KG1 (cell line): Measurements from ENCODE around the gene PRODH2.

Source experiments
- DNase-seq: peaks from one replicate; lab custom pipeline; 2025; lab: John Stamatoyannopoulos, UW

Gene PRODH2

GRCh38 chr19:35812220-35813042, at the start of gene PRODH2:
Gene PRODH2, minus strand, starts transcription at chr19:35812845. Its CDS starts 40 bp downstream, at chr19:35812805.
- no peak for DNase-seq

GRCh38 chr19:35861640-35862160, 49.1 kb upstream of the PRODH2 start:
- DNase-seq, result no peak

GRCh38 chr19:35860818-35861639, 48.4 kb upstream of the PRODH2 start:
- DNase-seq, result no peak

- no peak for DNase-seq
Observed at GRCh38 chr19:35860436-35860817, 47.8 kb upstream of the PRODH2 start.

- no peak for DNase-seq
Observed at GRCh38 chr19:35859414-35859813, 46.8 kb upstream of the PRODH2 start.

GRCh38 chr19:35858311-35858710, 45.7 kb upstream of the PRODH2 start:
- DNase-seq, result no peak

- DNase-seq, result no peak
Observed at GRCh38 chr19:35856546-35857149, 44.0 kb upstream of the PRODH2 start, which contains the start of gene KIRREL2. Gene KIRREL2, plus strand, starts transcription at chr19:35856911. Its CDS starts 209 bp downstream, at chr19:35857120.

- DNase-seq, result no peak
Observed at GRCh38 chr19:35853038-35853756, 40.6 kb upstream of the PRODH2 start.

GRCh38 chr19:35852029-35852780, 39.6 kb upstream of the PRODH2 start, which contains the start of gene NPHS1:
Gene NPHS1, minus strand, starts transcription at chr19:35852504. Its CDS starts 667 bp downstream, at chr19:35851837.
- no peak for DNase-seq

GRCh38 chr19:35851213-35852028, 38.8 kb upstream of the PRODH2 start:
- no peak for DNase-seq

GRCh38 chr19:35848919-35849505, 36.4 kb upstream of the PRODH2 start:
- DNase-seq, result no peak

GRCh38 chr19:35848486-35848885, 35.8 kb upstream of the PRODH2 start:
- DNase-seq, result no peak

GRCh38 chr19:35847911-35848310, 35.3 kb upstream of the PRODH2 start:
- DNase-seq, result no peak

GRCh38 chr19:35846038-35846668, 33.5 kb upstream of the PRODH2 start:
- no peak for DNase-seq

GRCh38 chr19:35845215-35846037, 32.8 kb upstream of the PRODH2 start:
- DNase-seq, result no peak

- no peak for DNase-seq
Observed at GRCh38 chr19:35844482-35845214, 32.0 kb upstream of the PRODH2 start.
